Fibroblast of skin of scalp (primary cell): ENCODE data around the gene SETBP1. TPM values are rescaled to one million over a fixed set of nuclear protein-coding genes. Genes with fewer than 3 reads are reported as not detected.

Source experiments
- DNase-seq: peaks from one replicate; pipeline ENCODE4 v3.0.0-alpha.2; 2013
- polyA plus RNA-seq, 2 experiments: library from polyadenylated mRNA; unstranded; fragments of 120-200 nt; gene quantifications; one replicate each; pipeline ENCODE4 v1.2.1, GENCODE V29; 2013; ENCODE audit not compliant: insufficient read length in 2 of 2

Gene SETBP1
- 2.6 TPM for polyA plus RNA-seq (2013, experiment 1 of 2; ENCODE audit: insufficient read length)
- 3.5 TPM for polyA plus RNA-seq (2013, experiment 2 of 2; ENCODE audit: insufficient read length)

DNA sequence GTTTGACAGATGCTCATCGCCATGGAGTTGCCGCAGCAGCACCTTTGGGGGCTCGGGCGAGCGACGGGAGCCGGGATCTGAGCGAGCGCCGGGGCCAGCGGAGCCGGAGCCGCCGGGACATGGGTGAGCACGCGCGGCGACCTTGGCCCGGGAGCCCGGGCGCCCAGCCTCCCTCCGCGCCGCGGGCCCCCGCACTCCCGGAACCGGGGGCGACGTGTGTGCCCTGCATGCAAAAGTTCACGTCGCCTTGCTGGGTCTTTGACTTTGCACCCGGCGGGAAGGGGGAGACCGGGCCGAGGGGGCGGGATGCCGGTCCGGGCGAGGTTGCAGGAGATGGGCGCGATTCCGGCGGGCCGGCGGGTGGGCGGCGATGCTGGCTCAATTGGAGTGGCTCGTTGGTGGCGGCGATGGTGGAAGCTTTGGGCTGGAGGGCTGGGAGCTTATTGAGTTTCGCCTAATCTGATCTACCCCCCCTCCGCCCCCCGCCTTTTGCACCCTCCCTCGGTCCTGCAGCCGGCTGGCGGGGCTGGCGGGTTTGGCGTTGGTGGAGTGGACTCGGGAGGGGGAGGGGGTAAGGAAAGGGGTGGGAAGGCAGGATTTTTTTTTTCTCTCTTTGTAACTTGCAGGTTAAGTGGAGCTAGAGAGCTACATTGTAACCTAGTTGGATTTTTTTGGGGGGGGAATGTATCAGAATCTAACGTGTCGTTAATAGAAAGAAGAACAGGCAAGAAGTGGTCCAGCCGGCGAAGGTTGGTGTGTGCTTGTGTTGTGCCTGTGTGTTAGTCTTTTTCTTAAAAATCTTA, at the start of gene SETBP1:
Gene SETBP1, plus strand, starts transcription at position 616 of the 803 bp plus-strand sequence. CDS start 20,459 bp downstream, outside the sequence.
- peak; percentile 63 for DNase-seq

DNA sequence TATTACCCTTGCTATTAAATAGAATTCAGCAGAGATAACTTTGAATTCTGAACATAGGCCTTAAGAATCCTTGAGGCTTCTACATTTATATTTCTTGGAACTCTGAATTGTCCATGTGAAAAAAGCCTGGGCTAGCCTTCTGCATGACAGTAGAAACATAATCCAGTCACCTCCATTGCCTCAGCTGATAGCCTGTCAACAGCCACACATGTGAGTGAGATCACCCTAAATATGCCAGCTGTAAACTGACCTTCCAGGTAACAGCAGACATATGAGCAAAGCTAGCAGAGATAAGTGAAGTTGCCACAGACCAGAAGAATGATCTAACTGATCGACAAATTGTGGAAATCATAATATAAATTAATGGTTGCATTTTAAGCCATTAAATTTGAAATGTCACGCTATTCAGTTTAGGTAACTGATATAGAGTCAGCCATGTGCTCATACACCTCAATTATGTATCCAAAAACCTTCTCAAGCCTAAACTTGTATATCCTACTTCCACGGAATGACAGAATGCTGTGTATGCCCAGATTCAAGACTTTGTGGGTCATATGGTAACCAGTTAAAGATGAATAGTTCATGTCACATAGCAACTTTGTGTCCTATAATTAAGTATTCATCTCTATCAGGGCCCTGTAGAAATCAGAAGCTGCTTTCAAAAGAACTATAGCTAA, 48.1 kb upstream of the SETBP1 start:
- DNase-seq: no peak

DNA sequence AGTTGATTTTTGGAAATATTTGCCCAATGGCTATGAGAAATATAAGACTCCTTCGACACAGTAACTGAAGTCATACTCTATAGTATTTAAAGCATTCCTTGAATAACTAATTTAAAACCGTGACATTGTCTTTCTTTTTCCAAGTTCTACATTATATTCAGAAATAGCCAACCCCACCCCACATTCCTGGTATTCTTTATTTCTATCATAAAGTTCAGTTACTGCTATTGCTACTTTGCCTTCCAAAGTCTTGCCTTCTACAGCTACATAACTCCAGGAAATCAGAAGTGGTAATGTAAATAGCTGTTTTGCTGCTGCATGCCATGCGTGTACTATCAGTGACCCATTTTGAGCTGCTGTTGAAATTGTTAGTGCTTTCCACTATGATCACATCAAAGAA, 45.1 kb upstream of the SETBP1 start:
- no peak for DNase-seq

DNA sequence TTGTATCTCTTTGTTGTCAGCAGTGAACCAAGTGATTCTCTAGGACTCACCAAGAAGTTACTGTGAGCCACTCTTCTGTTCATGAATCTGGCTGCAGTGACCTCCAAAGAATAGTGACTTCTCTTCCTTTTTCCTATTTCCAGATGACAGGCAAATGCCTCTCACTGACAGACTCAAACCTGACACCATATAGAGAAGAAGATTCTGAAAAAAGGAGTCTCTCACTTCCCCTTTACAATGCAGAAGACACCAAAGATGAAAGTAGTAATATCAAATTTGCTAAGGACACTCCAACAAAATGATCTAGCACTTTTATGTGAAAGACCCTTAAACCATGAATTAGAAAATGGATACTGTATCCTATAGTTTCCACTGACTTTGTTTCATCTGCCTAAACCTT, 44.4 kb upstream of the SETBP1 start:
- no peak for DNase-seq

DNA sequence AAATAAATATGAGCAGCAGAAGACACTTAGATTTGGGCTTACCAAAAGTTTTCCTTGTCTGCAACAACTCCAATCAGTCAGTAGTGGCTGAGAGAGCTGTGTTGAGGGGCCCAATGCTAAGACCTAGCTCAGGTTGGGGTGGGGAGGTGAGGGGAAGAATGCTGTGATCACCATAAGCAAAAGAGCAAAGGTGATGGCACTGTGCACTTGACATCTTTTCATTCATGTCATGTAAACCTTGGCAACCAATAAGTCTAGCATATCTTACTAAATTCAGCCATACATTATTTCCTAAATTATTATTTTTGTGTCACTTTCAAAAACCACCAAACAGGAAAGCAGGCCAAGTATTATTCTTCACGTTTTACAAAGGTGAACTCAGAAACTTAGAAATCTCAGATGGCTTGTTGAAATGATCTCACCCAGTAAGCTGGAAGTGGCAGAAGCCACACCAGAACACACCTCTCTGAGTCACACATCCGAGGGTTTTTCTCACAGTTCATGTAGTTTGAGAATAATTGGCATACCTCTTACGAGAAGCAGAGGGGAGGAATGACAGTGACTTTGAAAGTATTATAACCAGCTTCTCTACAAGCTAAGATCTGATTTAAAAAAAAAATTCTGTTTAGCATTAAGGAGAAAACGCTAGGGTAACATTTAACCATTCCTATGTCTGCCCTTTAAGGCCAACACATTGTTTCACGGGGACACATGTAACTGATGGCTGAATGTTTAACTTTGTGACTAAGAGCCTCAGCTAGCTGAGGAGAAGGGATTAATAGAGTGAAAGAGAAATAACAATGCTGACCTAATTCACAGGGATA, 43.3 kb upstream of the SETBP1 start:
- peak; percentile 46 for DNase-seq

DNA sequence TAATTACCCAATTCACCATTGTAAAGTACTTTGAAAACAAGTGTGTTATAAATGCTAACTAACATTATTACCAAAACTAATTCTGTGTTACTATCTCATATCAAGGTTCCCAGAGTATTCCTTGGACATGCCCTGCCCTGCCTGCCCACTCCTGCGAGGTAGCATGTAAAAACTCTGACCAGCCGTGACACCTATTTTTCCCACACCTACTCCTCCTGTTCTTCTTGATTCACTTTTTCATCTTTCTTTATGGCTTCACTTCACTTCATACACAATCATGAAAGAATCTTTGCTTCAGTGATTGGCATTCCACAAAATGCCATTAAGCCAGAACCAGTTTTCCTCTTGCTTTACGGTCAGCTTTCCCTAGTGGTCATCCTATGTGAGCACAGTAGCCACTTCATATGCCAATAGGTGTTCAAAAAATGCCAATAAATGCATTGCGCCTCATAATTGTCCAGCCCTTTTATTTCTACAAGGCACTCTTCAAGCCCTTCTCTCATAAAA, 42.6 kb upstream of the SETBP1 start:
- no peak for DNase-seq

DNA sequence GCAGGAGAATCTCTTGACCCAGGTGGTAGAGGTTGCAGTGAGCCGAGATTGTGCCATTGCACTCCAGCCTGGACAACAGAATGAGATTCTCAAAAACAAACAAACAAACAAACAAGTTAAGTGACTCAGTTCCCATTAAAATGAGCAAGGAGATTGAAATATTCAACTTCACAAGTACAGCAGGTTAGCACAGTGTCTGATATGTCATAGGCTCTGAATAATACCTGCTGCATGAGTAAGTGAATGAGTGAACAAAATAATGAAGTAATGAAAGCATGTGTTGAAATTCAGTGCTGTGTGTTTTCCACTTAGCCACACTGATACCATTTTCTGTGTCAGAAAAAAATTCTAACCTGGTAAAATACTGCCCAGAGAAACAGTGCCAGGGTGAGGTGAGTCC, 41.9 kb upstream of the SETBP1 start:
- no peak for DNase-seq

DNA sequence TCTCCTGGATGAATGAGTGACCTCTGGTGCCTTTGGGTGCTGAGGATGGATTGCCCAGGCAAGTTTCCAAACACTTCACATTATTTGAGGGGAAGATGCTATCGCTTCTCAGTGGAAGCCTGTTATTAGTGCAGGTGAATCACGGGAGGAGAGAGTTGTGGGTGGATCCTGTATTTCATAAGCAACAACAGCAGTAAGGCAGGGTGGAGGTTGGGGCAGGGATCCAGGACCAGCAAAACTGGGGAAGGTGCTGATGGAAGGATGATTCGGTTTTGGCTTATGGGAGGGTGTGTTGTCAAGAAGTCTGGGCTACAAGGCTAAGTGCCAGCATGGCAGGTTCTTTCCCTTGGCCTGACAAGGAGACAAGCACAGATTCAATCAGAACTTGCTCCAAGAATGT, 37.7 kb upstream of the SETBP1 start:
- DNase-seq: no peak

DNA sequence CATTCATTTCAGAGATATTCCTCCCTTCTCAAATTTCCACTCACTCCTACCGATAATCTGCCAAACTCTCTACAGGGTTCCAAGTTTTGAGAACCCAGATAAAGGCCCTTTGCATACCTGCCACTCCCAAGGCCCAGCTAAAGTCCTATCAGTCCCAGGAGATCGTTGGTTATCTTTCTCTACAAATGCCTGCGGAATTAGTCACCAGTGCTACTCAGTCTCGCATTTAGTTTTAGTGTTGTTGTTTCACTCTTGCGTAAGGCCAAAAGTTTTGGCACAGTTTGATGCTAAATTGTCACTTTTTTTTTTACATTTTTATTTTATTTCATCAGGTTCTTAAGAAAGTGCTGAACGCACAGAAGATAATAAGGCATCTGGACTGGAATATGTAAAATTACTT, 29.2 kb upstream of the SETBP1 start:
- DNase-seq: peak; percentile 88

DNA sequence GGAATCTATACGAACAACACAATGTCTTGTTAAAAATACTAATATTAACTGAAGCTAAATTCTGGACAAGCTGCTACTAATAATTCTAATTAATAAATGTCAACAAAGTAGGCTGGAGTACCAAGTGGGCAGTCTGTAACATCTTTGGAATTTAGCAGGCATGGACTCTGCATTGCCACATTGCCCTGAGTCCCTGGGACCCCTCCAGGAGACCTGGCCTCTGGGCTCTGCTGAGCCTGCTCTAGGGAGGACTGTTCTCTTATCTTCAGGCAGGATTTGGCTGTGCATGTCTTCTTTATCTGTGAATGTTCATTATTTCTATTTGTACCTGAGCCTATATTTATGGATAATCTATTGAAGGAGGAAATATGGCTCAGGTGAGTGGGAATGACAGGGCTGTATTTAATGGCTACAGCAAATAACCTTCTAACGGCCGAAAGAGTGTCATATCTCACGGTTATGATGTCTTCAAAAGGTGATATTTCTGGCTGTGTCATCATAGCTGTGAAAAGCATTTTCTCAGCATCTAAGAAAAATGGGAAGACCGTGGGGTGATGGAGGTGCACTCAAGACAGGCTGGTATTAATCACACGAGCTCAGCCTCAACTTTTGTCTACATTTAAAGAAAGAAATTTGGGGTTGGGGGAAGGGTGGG, 28.6 kb upstream of the SETBP1 start:
- no peak for DNase-seq

DNA sequence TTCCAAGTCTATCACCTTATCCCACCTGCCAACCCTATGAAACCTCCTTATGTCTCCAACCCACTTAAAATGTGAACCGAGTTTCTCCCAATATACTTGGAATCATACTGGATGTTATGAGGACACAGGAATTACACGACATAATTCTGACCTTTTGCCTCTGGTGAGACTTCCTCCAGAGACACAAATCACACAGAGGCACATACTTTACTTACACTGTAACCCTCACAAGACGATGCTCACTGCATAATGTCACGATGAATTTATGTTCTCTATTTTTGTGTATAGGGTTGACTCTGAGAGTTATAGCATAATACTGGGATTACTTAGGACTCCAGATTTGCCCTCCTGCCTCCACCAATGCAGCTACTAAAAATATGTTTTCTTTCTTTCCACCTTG, 28.0 kb upstream of the SETBP1 start:
- DNase-seq: no peak

DNA sequence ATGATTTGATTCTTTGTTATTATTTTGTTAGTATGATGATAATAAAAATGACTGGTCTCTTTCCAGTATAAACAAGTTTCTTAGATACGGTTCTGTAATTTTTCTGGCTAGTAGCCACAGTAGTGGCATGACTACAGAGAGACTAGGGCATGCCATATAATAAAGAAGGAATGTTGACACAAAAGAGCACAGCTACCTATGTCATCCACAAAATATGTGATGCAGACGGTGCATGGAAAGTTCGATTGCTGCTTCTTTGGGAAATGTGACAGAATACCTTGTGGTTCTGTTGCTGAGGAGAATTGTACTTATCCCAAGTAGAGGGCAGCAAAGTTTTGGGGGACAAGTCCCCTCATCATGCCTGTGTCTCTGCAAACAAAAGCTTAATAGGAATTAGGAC, 26.1 kb upstream of the SETBP1 start:
- DNase-seq: peak; percentile 88

DNA sequence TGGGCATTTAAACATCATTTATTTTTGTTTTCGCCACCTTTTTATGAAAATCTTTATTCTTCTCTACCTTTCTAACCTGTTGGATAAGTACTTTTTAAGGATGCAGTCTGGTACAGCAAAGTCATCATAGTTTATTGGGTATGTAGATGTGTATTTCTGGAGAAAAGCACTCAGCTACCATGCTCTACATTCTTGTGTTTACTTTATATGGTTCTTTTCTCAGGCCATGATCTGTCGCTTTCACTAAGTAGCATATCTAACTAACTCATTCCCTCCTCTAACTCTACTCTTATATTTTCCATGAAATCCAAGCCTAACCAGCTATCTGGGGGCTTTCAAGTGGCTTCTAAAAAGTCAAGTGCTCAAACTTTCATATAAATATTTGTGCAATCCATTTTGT, 25.3 kb upstream of the SETBP1 start:
- DNase-seq: no peak

DNA sequence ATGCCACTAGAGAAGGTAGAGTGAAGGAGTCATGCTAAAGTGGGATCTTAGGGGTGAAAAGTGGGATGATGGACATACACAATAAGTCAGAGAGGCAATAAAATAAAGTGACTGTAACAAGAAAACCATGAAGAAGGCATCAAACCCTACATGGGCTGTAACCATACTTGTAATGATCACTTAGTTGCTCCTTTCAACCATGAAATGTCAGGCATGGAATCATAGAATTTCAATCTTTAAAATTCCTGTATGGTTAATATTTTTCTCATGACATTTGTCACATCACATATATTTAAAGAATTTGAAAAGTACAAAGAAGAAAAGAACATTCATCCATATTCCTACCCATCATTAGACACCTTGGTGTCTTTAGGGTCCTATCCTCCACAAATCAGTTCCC, 20.9 kb upstream of the SETBP1 start:
- no peak for DNase-seq

DNA sequence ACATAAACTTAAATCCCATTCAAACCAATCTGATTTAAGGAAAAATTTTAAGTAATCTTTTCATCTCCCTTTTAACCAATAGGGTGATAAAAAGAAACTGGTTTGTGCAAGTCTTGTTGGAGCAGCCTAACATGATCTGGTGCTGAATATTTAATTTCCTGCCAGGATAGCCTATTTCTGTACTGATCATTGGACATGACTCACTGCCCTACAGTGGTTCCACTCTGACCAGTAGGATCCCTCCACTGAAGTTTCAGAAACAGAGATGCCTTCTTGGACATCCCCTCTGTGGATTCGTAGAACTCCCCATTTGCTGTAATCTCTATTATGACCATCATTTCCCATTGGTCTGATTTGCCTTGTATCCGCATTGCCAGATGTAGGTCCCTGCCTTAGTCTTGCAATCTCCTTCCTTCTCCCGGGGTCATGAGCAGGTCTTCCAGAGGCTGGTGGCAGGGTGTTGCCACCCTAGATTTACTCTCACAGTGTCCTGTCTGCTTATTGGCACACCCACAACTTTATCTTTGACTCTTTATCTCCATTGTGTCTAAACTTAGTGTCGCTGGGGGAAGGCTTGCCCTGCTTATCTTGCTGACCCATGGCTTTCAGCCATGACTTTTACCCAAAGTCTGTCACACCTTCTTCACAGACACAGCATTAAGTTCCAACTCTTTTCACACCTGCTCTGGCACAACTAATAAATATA, 12.3 kb upstream of the SETBP1 start:
- no peak for DNase-seq

DNA sequence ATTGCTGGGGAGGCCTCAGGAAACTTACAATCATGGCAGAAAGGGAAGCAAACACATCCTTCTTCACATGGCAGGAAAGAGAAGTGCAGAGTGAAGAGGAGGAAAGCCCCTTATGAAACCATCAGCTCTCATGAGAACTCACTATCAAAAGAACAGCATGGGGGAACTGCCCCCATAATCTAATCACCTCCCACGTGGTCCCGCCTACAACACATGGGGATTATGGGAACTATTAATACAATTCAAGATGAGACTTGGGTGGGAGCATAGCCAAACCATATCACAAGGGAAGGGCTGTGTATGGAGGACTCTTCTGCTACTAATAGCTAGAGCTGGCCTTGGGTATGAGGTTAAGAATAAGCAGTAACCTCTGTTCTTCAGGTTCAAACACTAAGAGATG, 8.8 kb upstream of the SETBP1 start:
- no peak for DNase-seq

DNA sequence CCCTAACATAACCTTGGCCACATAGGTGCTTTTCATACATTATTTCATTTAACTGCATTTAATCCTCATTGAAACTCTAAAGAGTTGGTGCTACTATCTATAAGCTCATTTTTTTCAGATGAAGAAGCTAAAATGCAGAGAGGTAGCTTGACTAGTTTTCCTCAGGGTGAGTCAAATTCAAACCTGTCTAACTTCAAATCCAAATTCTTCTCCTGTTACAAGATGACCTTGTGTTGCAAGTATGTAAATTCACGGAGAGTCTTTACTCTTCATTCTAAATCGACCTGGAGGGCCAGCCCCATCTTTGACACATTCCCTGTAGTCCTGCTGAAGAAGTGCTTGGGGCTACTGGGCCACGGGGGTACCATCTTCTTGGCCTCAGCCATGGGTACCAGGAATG, 8.2 kb upstream of the SETBP1 start:
- no peak for DNase-seq

DNA sequence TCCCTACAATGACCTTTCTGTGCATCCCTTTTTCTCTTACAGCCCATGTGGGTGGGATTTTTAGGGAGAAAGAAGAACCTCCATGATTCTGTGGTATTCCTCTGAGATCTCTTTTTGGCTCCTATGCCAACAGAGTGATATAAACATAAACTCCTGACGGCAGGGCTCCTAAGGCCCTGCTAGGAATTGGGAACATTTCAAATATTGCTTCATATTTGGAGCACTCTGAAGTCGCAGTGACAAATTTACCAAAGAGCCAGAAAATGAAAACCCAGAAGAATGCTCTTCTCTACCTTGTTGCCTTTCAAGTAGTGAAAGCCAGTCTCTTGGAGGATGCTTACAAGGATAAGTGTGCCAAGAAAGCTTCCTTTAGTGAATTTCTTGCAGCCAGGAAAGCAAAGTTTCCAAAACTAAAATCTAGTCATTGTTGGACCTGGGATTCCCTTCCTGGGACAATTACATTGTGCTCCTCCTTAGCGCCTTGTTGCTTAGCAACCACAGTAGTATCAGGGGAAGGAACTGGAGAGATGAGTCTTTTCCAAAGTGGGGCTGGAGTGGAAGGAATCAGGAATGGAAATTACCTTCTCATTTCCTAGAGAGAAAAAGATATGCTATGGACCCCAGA, 7.3 kb upstream of the SETBP1 start:
- no peak for DNase-seq

DNA sequence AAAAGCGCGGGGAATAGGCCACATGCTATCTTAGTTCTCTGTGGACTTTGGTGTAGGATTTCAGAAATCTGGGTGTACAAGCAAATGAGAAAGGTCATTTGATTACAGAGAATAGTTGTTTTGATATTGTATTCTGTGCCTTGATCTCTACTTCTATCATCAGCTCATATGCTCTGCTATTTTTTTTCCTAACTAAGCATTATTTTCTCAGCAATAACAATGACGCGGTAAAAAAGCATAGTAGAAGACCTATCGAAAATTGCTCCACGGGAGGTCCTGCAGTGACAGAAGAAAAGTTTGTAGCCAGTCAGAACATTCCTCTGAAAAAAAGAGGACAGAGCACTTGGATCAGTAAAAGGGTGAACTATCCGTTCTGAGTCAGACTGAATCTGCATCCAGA, 2.8 kb upstream of the SETBP1 start:
- no peak for DNase-seq

DNA sequence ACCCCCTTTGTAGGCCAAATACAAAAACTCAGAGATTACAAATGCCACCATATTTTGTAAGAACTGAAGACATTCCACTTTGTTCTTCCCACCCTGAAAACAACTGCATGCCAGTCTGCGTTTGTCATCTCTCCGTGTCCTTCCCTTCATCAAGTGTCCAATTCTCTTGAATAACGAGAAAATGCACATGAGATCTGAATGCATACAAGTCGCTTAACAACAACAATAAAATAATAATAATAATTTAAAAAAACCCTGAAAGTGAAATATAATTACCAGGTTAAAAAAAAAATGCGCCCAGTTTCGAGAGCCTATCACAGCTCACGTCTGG, 2.0 kb upstream of the SETBP1 start:
- DNase-seq: no peak
